Measurements from ENCODE around the gene TEFM.
"Not testable (repeated sequence)": the region's sequence is repeated elsewhere in the genome, so short reads cannot be mapped to it uniquely, and the experiment has no call there.

Gene TEFM

DNA sequence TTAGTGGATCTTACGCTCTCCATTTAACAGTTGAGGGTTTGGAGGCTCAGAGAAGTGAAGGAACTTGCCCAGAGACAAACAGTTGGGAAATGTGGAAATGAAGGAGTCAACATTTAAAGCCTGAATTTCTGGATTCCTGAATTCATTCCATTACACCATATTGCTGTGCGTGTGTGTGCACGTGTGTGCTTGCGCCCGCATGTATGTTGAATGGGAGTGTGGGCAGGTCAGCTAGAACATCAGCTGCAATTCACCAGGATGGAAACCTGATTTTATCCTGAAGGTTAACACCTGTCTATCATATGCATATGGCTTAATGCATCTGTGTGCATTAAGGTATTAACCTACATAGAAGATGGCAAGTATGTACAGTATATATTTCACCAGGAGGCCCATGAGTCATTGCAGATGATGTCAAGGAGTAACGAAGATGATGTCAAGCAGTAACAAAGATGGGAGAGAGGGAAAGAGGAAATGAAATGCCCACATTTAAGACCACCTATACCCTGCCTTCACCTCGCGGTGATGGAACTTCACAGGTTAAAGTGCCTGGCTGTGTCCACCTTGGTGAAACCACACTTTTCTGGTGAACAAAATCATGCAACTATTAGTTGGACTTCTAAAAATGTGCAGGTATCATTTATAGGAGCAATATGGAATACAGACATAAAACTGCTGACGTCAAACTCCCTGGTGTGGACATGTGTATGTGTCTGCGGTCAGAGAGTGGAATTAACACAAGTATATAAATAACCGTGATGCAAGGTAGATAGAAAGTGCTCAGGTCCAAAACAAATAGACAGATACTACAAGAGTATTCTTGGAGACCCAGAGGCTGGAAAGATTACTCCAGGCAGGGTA lies 14.9 kb upstream of the TEFM start:
- DNase-seq (ENCODE audit: low spot score): no peak

DNA sequence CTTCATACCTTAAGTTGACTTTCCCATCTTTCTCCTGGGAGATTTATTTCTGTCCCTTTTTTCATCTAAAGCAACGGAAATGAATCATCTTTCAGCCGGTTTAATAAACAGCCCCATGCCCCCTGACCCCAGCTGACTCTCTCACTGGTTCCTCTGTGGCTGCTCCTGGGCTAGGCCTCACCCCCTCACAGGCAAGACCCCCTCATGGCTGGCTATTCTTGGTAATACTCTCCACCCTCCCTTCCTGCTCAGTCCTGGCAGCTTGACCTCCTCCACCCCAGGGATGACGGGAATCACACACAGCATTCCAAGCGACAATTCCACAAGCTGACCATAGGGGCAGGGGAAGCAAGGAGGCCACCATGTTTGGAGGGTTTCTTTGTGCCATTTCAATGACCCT lies 14.2 kb upstream of the TEFM start:
- no peak for DNase-seq (ENCODE audit: low spot score)

DNA sequence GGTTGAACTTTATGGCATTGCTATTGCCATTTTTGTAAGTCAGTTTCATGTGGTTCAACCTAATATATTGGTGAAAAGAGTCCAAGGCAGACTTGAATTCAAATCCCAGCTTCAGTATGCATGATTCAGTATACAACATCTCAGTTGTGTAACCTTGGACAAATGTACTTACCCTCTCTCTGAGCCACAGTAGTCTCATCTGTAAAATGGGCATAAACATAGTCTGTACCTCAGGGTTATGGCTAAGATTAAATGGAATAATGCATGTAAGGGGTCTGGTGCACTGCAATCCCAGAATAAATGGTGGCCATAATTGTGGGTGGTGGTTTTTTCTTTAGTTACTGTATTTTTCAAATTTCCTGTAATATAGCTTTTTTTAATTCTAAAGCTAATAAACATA lies 11.0 kb upstream of the TEFM start:
- no peak for DNase-seq (ENCODE audit: low spot score)

DNA sequence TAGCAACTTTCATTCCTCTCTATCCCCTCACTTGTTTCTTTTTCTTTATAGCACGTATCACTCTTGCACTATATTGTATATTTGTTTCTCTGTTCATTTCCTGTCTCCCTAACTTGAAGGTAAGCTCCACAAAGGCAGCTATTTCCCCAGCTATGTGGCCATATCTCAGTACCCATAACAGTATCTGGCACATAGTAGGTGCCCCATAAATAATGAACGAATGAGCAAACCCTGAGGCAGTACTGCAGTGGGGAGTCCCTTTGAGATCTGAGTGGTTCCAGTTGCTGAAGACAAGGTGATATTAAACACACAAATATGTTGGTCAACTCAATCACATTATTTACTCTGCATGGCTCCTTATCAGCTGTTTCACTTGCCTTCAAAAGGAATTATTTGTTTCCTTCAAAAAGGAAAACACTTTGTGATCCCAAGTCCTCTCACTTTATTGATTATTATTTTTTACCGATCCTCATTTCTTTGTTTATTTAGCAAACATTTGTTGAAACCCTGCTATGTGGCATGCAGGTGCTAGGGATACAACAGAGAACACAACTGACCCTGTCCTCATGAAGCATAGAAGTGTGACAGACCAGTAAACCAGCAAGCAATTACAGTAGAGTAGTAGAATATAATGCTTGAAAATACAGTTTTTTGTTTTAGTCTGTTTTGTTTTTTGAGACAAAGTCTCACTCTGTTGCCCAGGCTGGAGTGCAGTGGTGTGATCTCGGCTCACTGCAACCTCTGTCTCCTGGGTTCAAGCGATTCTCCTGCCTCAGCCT lies 10.0 kb upstream of the TEFM start:
- DNase-seq (ENCODE audit: low spot score): no peak

DNA sequence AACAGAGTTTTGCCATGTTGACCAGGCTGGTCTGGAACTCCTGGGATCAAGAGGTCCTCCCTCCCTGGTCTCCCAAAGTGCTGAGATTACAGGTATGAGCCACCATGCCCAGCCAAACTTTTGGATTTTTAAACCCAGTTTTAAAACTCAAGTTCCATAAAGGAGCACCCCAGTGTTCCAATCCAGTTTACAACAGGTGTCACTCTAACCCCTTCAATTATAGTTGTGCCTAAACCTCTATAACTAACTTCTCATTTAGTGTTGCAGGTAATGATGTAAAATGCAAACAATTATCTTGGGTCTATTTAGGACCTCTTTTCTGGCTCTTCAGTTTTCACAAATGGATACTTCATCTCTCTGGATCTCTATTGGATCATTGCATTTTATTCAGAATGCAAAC lies 7.9 kb upstream of the TEFM start:
- DNase-seq (ENCODE audit: low spot score): no peak

DNA sequence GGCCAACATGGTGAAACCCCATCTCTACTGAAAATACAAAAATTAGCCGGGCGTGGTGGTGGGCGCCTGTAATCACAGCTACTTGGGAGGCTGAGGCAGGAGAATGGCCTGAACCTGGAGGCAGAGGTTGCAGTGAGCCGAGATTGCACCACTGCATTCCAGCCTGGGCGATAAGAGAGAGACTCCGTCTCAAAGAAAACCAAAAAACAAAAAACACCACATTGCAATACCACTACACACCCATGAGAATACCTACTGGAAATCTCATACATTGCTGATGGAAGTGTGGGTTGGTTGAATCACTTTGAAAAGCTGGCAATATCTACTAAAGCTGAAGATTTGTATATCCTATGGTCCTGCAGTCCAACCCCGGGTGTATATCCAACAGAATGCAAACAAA lies 4.1 kb upstream of the TEFM start:
- not testable (repeated sequence) for DNase-seq (ENCODE audit: low spot score)

DNA sequence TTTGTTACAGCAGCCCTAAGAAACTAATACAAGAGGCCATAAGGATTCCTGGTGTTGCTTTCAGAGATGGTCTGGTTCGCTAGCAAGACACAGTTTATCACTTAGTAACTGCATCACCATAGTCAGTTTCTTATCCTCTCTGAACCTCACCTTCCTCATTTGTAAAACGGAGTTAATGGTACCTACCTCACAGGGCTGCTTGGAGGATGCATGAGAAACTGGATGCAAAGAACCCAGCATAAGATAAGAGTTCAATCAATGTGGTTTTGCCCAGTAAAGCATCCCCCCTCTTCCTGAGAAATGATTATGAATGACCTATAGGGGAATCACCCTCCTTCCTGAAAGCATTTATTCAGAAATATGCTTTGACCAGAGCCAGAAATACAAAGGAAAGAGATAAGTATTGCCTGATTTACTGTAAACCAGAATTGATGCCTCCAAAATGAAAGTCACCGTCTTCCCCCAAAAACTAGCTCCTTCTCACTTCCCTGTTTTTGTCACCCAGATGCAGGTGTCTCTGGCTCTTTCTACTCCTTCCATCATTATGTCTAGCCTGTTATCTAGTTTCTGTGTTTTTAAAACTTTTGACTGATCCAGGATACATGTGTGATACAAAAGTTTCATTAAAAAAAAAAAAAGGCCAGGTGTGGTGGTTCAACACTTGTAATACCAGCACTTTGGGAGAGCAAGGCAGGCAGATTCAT lies 2.8 kb upstream of the TEFM start:
- DNase-seq (ENCODE audit: low spot score): no peak

DNA sequence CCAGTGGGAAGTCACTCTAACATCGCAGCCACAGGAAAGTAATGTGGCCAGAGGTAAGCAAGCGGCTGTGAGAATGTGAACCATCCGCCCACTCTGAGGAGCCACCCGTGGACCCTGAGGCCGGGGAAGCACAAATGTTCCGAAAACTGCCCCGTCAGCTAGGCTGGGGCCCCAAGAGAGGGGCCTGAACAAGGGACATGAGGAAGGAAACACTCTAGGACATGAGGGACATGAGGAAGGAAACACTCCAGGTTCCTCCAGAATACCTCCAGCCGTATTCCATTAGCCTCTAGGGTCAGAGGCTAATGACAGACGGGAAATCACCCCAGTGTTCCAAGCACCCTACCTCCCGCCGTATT lies 317 bp downstream of the TEFM start:
- peak; percentile 31 for DNase-seq (ENCODE audit: low spot score)

DNA sequence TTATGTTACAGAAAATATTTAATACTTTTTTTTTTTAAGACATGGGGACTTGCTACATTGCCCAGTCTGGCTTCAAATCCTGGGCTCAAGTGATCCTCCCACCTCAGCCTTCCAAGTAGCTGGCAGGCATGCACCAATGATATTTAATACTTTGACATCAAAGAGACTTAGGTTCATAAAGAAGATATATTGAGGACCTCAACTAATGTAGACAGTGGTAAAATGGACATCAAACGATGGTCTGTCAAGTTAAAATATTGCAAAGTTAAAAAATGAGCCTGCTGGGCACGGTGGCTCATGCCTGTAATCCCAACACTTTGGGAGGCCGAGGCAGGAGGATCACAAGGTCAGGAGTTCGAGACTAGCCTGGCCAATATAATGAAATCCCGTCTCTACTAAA lies 8.7 kb downstream of the TEFM start:
- no peak for DNase-seq (ENCODE audit: low spot score)

DNA sequence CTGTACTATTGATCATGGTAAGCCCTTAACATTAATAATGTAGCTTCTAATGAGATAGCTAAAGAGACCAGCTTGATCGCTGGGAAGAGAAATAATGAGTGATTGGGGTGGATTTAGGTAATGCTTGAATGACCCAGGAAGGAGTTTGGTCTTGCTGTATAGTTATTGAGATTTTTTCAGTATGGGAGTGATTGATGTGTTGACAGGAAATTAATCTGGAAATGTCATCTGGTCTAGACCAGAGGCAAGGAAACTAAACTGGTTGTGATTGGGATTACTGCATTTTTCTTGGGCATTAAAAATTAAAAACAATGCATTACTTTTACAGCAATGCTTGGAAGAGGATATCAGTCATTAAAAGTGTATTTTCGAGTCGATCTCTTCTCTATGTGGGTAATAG lies 11.8 kb downstream of the TEFM start:
- DNase-seq (ENCODE audit: low spot score): no peak

DNA sequence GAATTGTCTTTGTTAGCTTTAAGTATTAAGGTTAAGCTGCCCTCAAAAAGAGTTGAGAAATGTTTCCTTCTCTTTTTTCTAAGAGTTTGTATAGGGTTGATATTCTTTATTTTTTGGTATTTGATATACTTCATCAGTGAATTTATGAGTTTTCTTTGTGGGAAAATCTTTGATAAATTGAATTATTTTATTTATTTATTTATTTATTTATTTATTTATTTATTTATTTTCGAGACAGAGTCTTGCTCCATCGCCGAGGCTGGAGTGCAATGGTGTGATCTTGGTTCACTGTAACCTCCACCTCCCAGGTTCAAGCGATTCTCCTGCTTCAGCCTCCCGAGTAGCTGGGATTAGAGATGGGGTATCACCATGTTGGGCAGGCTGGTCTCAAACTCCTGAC lies 19.9 kb downstream of the TEFM start:
- DNase-seq (ENCODE audit: low spot score): no peak

DNA sequence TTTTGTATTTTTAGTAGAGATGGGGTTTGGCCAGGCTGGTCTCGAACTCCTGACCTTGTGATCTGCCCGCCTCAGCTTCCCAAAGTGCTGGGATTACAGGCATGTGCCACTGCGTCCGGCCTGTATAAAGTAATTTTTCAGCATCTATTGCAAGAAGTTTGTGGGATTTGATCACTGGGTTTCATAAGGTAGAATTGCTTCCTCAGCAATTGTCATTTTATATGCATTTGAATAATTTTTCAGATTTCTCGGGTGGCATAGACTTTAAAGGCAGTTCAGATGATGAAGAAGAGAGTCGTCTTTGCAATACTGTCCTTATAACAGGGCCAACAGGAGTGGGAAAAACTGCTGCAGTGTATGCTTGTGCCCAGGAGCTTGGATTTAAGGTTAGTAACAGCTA lies 37.0 kb downstream of the TEFM start:
- no peak for DNase-seq (ENCODE audit: low spot score)

DNA sequence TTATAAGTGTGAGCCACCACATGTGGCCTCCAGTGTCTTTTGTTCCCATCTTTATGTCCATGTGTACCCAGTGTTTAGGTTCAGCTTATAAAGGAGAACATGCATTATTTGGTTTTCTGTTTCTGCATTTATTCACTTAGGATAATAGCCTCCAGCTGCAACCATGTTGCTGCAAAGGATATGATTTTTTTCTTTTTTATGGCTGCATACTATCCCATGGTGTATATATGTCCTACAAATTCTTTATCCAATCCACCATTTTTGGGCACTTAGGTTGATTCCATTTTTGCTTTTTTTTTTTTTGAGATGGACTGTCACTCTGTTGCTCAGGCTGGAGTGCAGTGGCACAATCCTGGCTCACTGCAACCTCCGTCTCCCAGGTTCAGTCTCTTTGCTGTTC lies 41.4 kb downstream of the TEFM start:
- no peak for DNase-seq (ENCODE audit: low spot score)

DNA sequence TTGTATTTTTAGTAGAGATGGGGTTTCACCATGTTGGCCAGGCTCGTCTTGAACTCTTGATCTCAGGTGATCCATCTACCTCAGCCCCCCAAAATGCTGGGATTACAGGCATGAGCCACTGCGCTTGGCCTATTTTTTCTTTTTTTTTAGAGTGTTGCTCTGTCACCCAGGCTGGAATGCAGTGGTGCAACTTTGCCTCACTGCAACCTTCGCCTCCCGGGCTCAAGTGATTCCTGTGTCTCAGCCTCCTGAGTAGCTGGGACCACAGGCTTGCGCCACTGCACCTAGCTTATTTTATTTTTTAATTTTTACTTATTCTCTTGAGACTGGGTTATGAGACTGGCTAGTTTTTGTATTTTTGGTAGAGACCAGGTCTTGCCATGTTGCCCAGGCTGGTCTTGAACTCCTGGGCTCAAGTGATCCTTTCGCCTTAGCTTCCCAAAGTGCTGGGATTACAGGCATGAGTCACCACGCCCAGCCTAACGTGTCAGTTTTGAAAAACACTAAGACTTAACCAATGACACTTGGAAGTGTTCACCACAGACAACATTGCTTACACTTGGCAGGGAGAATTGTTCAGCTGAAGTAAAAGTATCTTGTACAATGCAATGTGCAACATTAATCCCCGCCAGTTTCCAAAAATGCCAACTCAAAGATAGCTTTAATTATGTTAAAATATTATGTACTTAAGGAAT lies 47.3 kb downstream of the TEFM start:
- DNase-seq (ENCODE audit: low spot score): no peak

DNA sequence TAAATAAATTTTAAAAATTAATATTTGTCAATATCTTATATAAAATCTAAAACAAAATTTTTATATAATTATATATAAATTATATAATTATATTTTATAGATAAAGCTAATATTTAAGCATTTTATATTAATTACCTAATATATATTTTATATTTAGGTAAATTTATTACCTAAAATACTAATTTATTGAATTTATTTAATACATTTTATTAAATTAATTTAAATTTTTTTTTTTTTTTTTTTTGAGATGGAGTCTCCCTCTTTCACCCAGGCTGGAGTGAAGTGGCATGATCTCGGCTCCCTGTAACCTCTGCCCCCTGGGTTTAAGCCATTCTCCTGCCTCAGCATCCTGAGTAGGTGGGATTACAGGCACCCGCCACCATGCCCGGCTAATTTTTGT lies 51.9 kb downstream of the TEFM start:
- no peak for DNase-seq (ENCODE audit: low spot score)

Data from AG20443 (cell line).